ENCODE data around the gene KAZALD1.

KAZALD1 gene

DNA sequence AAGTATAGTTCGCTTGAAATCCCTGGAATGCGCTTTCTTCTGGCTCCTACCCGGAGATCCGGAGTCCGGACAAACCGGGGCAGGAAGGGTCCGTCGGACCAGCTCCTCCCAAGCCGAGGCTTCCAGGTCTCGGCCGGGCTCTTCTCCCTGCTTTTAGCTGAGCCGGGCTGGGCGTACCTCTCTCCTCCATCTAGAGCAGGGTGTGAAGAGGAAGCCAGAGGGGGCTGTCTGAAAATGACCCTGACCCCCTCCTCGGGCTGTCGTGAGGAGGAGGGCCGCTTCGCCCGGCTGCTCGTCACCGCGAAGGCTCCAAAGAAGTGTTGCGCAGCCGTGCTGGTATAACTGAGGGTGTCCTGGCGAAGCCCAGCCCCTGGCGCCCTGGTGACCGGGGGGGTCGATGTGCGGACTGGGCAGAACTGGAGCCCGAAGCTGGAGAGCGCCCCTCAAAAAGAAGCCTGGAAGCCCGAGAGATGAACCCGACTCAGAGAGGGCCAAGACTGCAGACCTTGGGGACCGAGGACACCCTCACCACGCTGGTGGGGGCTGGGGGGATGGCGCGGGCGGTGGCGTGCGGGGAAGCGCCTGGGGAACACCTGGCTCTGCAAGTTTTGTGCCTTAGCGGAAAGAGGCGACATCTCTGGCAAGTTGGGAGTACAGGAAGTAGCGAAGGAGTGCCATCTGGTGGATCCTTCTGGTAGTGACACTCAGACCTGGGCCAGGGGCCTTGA, 5.7 kb downstream of the KAZALD1 start:
- peak; percentile 32 to 64 for DNase-seq

DNA sequence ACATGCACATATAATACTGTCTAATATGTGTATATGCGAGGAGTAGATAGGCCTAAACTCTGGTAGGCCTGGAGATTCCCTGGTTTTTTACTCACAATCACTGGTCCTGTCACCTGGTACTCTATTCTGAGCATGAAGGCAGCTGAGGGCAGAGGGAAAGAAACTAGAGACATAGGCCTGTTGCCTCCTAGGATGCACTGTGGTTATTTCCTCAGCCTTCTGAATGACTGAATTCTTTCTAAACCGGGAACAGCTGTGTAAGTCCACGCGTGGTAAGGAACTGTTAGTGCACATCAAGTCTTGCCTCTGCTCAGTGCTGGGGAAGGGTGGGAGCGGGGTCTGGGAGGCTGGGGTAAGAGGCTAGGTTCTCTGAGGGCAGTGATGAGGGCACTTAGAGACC, 7.7 kb downstream of the KAZALD1 start:
- no peak for DNase-seq

DNA sequence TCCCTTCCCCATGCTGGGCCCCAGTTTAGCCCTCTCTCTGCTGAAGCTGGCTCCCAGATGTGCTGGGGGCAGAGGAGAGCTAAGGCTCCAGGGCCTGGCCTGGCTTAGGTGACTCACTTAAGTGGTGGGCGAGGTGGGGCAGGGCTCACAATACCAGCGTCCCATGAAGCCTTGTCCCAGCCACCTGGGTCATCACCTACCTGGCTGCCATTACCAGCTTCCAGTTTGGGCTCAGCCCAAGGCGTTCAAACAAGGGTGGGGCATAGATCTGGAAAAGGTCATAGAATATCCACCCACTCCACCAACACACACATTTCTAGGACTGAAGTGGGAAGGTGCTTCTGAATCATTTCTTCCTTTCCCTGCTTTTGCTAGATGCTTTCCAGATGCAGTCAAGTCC, 8.3 kb downstream of the KAZALD1 start:
- DNase-seq, result no peak

DNA sequence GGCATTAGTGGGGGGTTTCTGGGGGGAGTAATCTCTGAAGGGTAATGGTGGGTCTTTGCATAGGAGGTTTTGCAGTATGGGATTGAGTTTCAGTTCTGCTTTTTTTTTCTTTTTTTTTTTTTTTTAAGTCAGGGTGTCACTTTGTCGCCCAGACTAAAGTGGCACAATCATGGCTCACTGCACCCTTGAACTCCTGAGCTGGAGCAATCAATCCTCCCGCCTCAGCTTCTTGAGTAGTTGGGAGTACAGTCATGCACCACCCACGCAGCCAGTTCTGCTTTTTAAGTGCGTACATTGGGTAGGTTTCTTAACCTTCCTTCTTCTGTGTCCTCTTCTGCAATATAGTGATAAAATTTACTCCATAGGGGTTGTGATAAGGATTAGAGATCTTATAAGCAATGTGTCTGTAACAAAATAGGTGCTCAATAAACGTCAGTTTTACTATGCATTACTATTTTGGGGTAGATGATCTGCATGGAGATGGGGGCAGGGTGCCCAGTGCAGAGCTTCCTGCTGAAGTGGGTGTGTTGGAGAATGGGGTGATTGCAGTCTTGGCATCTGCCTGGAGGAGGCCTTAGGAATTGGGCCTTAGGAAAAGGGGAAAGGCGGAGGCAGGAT, 9.6 kb downstream of the KAZALD1 start:
- peak; percentile 51 to 83 for DNase-seq

DNA sequence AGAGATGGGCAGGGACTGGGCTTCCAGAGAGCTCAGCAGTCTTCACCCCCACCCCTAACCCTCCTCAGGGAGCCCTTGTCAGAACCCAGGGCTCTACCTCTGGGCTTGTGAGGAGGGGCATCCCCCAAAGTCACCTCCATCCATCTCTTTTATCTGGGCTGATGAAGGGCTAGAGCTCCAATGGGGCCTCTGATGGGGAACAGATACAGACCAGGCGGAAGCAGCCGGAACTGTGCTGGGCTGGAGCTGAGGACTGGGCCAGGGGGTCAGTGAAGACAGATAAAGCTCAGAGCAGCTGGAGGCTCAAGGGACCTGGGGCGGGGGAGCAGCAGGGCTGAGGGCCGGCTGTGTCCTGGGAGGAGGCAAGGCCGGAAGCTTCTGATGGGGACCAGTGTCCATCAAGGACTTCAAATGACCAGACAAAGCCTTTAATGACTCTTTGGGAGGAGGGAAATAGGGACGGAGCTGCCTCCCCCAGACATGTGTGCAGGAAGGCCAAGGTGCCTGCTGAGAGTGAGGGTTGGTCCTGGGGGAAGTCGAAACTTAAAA, 10.2 kb downstream of the KAZALD1 start:
- no peak for DNase-seq

DNA sequence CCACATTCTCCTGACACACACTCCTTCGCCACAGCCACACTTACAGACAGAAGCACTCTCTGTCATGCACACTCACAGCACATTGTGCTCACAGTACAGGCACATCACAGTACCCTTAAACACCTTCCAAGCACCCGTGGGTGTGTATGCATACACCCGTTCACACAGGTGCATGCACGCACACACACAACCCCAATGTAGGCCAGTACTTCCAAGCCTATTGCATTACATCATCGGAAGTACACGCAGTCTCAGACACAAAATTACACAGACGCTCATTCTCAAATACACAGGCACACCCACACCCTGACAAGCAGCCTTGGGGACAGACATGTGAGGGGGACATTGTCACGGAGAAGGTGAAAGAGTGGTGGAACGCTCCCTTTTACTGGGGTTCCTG, 11.1 kb downstream of the KAZALD1 start:
- no peak for DNase-seq

DNA sequence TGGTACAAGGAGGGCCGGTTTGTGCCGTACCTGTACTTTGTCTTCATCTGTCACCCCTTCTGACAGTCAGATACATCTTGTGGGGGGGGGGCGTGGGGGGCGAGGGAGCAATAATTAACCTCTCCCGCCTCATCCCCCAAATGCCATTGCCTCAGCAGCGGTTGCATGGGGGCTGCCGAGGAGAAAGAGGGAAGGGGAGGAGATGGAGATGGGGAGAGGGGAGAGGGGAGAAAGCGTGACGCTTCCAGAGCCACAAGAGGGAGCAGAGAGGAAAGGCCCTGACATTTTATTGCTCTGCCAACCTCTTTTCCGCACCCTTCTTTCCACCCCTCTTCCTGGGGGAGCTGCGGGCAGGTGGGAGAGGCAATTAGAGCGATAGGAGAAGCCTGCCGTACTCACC, 11.8 kb downstream of the KAZALD1 start:
- DNase-seq, result no peak

DNA sequence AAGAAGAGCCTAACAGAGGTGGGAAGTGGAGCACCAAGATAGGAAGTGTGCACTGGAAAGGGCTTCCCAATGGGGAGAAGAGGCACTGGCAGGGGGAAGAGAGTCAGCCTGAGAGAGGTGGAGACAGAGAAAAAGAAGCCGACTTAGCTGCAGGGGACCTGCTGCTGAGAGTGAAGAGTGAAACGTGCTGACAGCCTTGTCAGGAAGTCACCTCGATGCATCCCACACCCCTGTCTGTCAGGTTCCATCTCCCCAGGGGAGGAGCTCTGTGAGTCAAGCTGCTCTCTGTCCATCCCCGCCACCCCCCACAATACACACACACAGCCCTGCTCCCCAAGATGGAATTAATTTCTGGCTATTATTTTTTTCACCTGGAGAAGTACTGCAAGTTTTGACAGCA, 14.0 kb downstream of the KAZALD1 start:
- DNase-seq, result no peak

DNA sequence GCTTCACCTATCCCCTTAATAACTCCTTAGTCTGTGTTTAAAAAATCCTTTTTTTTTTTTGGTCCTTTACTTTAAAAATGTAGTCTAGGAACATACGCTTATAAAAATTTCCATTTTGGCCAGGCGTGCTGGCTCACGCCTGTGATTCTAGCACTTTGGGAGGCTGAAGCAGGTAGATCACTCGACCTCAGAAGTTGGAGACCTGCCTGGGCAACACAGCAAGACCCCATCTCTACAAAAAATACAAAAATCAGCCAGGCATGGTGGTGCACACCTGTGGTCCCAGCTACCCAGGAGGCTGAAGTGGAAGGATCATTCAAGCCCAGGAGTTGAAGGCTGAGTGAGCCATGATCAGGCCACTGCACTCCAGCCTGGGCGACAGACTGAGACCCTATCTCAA, 14.8 kb downstream of the KAZALD1 start:
- DNase-seq, result no peak

DNA sequence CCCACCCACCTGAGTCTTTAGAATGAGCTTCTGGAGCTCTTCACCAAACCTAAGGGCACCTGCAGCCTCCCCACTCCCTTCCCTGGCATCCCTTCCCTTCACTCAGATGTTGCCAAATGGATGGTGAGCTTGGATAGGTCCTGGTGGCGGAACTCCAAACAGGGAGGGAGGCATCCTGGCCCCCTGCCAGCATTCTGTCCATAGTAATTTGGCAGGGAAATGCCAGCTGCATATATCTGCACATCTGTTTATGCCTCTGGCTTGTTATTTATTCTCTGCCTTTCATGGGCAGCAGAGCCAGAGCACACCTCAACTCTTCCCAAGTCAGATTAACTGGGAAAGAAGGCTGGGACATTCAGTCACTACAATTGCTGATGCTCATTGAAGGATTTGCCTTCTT, 18.1 kb downstream of the KAZALD1 start:
- DNase-seq, result no peak

DNA sequence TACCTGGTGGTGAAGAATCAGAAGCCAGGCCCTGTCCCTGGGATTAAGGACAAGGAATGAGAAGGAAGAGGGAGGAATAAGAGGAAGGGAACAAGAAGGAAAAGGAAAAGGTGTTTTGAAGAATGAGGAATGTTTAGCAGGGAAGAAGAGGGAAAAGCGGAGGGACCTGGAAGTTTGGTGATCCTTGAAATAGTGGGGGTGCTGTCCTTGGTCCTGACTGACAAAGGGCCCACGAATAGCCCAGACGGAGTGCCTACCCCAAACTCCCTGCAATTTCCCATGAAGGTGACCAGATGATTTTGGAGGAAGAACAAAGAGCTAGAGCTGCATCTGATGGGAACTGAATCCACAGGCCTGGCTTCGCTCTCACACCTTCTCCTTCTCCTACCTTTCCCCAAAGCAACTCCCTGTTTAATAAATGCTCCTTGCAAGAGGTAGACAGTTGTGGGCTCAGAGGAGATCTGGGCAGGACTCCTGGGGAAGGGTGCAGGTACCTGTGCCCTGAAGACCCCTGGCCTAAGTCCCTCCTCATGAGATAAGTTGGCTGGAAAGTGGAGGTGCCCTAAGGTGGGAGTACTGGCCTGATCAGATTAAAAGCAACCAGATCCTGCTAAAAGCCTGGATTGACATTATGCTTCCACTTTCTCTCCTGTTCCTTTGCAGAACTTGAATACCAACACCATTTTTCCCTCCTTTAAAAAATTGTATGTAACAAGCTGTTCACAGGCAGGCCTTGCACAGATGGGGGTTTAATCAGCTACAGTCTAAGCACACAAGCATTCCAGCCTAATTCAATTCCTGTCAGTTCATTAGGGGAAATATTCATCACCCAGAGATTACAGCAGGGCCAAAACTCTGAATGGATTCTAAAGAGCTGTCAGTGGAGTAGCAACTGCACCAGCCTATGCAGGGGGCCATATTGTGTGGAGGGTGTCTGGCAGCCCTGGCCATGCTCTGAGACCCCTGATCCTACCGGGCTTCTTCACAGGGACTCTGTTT, 19.4 kb downstream of the KAZALD1 start:
- DNase-seq, result no peak

DNA sequence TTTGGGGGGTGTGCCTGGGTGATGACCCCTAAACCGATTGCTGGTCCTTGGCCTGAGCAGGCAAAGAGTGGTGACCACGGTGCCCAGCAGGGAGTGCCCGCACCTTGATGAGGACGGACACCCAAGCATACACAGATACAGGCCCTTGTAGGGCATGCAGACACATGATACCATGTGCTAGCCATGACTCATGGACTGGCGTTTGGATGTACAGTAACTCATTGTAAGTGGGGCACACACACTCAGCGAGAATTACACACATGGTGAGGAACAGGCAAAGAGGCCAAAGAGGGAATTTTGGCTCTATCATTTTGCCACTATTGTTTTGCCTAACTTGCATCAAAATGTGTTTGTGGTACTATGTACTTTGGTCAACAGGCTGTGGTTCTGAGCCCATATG, 24.1 kb downstream of the KAZALD1 start:
- no peak for DNase-seq

DNA sequence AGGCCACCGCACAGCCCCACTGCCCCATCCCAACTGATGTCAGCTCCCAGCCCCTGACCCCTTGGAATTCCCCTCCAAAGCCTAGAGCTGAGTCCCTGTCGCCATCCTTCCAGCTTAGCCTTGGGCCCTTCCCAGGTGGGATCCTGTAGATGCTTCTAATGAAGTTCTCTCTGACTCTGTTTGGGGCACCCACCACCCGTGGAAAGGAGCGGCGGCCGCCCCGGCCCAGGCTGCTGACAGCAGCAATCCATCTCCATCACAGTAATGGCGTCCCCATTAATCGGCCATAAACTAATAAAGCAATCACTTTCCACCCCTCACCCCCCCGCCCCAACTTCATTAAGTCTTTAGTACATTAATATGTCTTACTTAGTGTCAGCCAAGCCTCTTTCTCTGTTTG, 25.6 kb downstream of the KAZALD1 start:
- DNase-seq, result no peak

DNA sequence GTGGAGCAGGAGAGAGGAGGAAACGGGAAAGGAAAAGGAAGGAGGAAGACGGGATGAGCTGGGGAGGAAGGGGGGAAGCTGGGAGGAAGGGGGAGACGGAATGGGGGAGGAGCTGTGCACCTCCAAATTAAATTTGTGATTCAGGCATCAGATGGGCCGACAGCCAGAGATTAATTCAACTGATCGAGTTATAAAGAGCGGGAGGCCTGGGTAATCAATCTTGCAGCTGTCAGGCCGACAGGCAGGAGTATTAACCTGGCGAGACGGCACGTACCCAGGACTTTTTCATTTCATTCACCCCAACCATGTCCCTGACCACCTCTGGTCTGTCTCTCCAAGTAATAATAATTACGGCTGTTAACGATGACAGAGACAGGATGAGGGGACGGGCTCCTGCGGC, 26.2 kb downstream of the KAZALD1 start:
- DNase-seq, result no peak

DNA sequence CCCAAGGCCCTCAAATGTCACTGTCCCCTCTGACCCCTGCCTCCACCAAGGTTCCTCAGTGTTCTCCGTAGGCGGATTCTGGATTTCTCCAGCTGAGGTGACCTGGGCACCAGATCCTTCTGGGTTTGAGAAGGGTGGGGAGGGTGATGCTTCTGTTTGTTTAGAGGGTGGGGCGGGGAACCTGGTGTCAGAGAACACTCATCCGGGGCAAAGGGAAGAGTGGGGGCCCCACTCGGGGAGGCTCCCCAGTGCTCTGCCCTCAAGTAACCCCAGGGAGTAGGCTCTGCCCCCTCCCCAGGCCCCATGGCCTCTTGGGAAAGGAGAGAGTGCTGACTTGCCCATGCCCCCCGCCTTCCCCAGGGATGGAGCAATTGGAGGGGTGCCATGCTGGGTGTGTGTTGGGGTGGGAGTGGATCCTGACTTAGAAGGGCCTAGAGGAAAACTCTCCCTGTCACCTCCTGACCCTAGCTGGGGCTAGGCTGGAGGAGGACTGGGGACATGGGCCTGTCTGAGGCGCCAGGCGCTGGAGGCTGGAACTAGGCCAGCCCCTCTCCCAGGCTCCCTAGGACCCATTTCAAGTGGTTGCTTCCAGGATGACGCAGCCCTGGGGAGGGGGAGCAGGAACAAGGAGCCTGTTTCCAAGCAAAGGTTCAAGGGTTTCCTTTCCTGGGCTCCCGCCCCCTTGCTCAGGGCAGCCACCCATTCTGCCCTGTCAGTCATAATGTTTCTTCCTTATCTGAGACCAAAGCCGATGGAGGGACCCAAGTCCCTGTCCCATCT, 27.9 kb downstream of the KAZALD1 start:
- DNase-seq, result no peak

DNA sequence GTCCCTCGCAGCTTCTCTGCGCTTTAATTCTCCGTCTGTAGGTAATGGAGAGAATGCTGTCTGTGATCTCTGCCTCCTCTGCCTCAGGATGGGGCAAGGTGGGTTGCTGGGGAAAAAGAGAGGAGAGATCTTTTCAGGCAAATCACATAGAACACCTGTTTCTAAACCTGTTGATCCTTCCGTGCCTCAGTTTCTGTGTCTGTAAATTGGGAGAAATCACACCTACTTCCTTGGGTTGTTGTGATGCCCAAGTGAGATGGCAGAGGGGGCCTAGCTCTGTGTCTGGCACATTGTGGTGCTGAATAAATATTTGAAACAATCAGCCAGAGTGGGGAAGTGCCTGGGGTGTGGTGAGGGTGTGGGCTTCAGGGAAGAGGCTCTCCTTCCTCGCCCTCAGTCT, 28.8 kb downstream of the KAZALD1 start:
- no peak for DNase-seq

DNA sequence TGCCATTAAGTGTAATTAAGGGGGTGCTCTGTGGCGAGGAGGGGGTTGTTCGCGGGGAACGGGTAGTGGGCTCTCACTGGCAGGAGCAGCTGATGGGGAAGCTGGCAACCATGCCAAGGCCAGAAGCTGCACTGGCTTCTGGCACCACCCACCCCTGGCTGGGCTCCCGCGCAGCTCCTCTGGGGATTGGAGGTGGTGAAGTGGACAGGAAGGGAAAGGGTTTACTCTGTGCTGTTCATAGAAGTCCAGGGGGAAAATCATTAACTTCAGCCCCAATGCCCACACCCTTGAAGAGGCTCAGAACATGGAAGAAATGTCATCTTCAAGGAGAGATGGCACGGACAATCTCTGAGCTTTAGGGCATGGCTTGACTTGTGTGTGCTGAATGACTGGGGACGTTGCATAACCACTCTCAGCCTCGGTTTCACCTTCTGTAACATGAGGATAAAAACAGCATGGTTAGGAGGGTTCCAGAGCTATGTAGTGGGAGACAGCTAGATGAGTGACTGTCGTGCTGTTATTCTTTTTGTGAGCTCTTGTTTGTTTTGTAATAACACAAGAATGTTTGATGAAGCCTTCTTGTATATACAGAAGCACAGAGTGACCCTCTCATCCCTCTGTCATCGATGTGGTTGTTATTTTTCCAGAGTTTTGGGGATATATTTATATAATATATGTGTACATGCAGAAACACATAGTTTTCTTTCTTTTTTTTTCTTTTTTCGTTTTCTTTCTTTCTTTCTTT, 29.9 kb downstream of the KAZALD1 start:
- DNase-seq, result no peak

DNA sequence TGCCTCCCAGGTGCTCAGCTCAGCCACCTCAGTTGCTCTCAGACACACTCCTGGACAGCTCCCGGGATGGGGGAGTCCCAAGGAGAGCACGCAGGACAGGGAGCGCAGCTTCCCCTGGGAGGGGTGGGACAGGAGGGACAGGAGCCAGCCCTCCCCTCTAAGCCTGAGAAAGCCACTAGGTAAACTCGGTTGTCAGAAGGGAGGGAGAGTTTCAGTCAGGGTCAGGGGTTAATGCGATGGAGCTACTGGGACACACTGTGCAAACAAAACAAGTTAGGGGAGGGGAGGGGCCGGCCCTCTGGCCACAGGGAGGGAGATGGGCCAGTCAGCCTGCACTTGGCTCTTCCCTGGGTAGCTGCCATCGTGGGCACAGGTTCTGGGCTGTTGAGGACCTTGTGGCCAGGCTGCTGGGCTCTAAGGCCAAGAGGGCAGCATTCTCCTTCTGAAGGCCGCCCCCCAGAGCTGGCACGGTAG, 31.1 kb downstream of the KAZALD1 start:
- no peak for DNase-seq

DNA sequence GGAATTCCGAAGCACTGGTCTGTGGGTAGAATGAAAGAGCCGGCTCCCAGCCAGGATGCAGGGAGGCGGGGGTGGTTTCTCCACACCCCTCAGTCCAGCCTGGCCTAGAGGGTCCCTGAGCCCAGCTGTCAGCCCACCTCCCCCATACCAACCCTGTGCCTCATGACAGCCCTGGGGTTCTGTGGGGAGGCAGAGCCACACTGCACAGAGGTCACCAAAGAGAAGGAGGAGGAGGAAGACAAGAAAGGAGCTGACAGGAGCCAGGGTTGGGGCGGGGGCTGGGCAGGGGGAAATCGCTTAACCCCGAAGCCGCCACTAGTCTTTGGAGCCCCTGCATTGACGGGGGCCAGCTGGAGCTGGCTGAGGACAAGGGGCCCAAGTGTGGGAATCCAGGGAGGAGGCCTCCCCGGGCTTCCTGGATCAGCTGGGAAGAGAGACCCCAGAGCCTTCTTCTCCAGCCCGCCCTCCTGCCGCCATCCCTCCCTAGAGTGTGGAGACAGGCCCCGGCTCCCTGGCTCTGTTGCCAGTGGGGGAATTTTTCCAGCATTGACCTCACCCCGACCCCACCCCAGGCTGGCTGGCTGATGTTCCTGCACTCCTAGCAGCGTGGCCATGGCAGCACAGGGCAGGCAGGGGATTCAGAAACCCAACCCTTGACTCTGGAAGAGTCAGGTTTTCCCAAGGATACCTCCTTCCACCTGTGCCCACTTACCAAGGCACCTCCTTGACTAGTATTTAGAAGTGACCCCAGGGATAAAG, 32.5 kb downstream of the KAZALD1 start:
- DNase-seq, result no peak

DNA sequence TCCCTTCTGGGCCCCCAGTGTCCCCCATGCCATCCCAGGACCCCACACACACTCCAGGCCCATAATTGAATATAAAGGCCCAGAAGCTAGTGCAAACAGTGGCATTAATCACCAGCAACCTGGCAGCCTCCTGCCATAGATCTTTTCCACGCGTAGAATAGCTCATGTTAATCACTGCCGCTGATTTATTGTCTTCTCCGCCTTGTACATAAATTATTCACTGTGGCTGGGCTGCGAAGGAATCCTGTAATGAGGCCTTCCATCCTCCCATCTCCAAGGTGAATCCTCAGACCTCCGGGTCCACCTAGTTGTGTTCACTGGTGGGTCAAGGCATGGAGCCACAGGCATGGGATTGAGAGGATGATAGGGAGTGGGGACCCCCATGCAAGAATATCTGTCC, 33.2 kb downstream of the KAZALD1 start:
- no peak for DNase-seq

Data from bone marrow (tissue), 2 donors.